Esophagus (tissue), 2 donors: ENCODE results near the gene SP5. TPM values are rescaled to one million over a fixed set of nuclear protein-coding genes. Genes with fewer than 3 reads are reported as not detected.

Experiments
- H3K27ac ChIP-seq, 2 donors: one replicate each; pipeline ENCODE4 v1.5.1; 2013; ENCODE audit warnings: low read depth in 2 of 2, mild to moderate bottlenecking in 2 of 2, inconsistent platforms in 1 of 2, low read length in 1 of 2, moderate library complexity in 1 of 2
- H3K27me3 ChIP-seq, 2 donors: one replicate each; pipeline ENCODE4 v1.6.1; 2013; ENCODE audit warnings: low read length in 2 of 2, control low read depth in 1 of 2, mild to moderate bottlenecking in 1 of 2; ENCODE audit not compliant: insufficient read depth in 2 of 2, control insufficient read depth in 1 of 2
- H3K36me3 ChIP-seq, 2 donors: one replicate each; pipeline ENCODE4 v1.6.1; 2013; ENCODE audit warnings: low read length in 1 of 2; ENCODE audit not compliant: control insufficient read depth in 2 of 2, insufficient read depth in 2 of 2
- H3K4me1 ChIP-seq, 2 donors: one replicate each; pipeline ENCODE4 v1.6.1; 2013; ENCODE audit warnings: low read length in 1 of 2; ENCODE audit not compliant: control insufficient read depth in 2 of 2, insufficient read depth in 2 of 2
- H3K4me3 ChIP-seq, 2 donors: one replicate each; pipeline ENCODE4 v1.5.1; 2013; ENCODE audit warnings: low read length in 2 of 2, mild to moderate bottlenecking in 2 of 2, low read depth in 1 of 2, moderate library complexity in 1 of 2
- H3K9me3 ChIP-seq, 2 donors: one replicate each; pipeline ENCODE4 v1.6.1; 2013; ENCODE audit warnings: mild to moderate bottlenecking in 2 of 2, low read depth in 1 of 2, low read length in 1 of 2, moderate library complexity in 1 of 2; ENCODE audit not compliant: control insufficient read depth in 2 of 2, insufficient read depth in 1 of 2
- WGBS, 2 donors: extraction: QIAGEN DNeasy Blood & Tissue Kit; methylation state at CpG; one replicate each; pipeline ENCODE4 v1.1.7; 2013; 5-methylcytosine and 5-hydroxymethylcytosine counted together
- polyA plus RNA-seq, 2 donors: library from polyadenylated mRNA; stranded (reverse); fragments of 200-250 nt; gene quantifications; one replicate each; pipeline ENCODE4 v1.2.3, GENCODE V29; 2013
- donor health status: healthy with polysubstance abuse.
- donor health status: Bipolar disorder and iron deficiency.

SP5 gene
- polyA plus RNA-seq, 2 donors, result 0.43 to 0.54 TPM

- no peak overlapping the region for H3K27ac ChIP-seq
- peaks cover 16 to 19% of the 10 kb centered on the region in 2 donors for H3K4me1 ChIP-seq
Observed at GRCh38 chr2:170715932-170716777, 1.0 kb downstream of the SP5 start.

GRCh38 chr2:170716851-170717598 lies 1.9 kb downstream of the SP5 start:
- Histone ChIP-seq H3K4me1 (peaks cover 14 to 19% of the 10 kb centered on the region in 2 donors), H3K4me3 (peak overlapping the region; percentile 17 to 71), H3K36me3 (no peaks in the 10 kb centered on the region), H3K9me3 (peaks cover 3 to 6% of the 10 kb centered on the region in 2 donors), H3K27me3 (peaks cover 0 to 21% of the 10 kb centered on the region in 2 donors), H3K27ac (no peak overlapping the region)
- WGBS, 2 donors, result 27 to 33% methylated on average over 62 to 74 of the region's 74 CpGs

More at GRCh38 chr2:170715932-170716777, 1.0 kb downstream of the SP5 start:
- peak overlapping the region; percentile 57 to 71 for H3K4me3 ChIP-seq
- peaks cover 3 to 6% of the 10 kb centered on the region in 2 donors for H3K9me3 ChIP-seq
- 6 to 9% methylated on average over 71 to 95 of the region's 95 CpGs for WGBS, 2 donors
- peaks cover 0 to 25% of the 10 kb centered on the region in 2 donors for H3K27me3 ChIP-seq
- H3K36me3 ChIP-seq, result no peaks in the 10 kb centered on the region

DNA sequence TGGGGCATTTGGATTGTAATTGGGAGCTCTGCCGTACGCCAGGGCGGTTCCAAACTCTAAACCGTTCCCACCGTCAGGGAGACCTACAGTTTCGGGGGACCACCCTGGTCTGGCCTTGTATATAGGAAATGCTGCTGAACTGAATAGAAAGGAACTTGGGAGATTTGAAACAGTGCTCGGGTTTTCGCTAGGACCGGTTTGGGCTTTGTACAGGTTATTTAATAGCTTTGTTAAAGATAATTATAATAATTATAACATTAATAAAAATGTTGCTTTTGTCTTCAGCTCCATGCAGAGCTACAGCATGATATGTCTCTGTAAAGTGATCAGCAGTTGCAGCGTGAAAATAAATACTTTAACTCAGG lies 2.4 kb downstream of the SP5 start:
- Histone ChIP-seq H3K4me1 (peaks cover 13 to 19% of the 10 kb centered on the region in 2 donors), H3K27ac (no peak overlapping the region), H3K27me3 (peaks cover 0 to 15% of the 10 kb centered on the region in 2 donors), H3K36me3 (no peaks in the 10 kb centered on the region), H3K9me3 (peaks cover 3 to 6% of the 10 kb centered on the region in 2 donors), H3K4me3 (no peak overlapping the region)
- 45 to 60% methylated on average over 10 of the region's 10 CpGs for WGBS, 2 donors

DNA sequence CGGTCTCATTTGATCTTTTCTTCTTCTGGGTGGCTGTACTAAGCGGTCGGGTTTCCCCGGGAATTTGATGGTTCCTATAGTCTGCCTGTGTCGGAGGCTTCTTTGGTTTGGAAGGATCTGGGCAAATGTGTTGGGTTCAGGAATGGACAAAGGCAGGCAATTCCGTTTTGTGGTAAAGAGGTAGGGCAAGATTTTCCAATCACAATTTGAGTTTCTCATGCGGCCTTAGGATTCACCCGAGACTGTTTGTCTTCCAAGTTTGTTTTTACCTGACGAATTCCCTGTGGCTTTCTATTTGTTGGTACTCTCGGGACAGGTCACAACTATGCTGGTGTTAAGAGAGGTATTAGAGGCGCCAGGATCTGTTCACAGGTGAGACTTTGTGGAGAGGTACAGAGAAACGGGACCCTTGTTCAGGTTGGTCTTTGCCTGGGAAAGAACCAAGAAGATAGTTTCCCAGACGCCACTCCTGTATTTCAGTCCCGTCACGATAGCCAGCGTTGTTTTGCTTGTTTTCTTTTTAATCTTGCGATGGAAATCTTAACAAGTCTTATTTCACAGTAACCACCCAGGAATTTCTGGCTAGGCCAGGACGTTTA lies 3.0 kb downstream of the SP5 start:
- no peak overlapping the region for H3K4me3 ChIP-seq
- no peaks in the 10 kb centered on the region for H3K36me3 ChIP-seq
- H3K27me3 ChIP-seq, result peaks cover 0 to 15% of the 10 kb centered on the region in 2 donors
- 46 to 59% methylated on average over 18 of the region's 18 CpGs for WGBS, 2 donors
- peaks cover 11 to 19% of the 10 kb centered on the region in 2 donors for H3K4me1 ChIP-seq
- peaks cover 3 to 6% of the 10 kb centered on the region in 2 donors for H3K9me3 ChIP-seq
- no peak overlapping the region for H3K27ac ChIP-seq

DNA sequence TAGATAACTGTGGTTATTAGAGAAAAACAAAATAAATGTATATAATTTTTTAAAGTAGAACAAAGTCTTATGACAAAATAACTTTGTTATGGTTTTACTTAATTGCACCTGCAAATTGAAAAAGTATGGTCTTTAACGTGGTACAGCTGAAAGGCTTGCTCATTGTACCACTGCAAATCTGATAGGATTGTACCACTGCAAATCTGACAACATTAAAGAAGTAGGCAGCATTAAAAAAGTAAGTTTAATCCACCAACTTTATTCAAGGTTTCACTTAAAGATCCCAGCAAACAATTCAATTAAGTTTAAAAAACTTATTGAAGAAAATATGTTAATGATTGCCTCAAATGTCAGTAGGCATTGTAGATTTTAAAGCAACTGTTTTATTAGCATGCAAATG lies 4.7 kb downstream of the SP5 start:
- Histone ChIP-seq H3K36me3 (no peaks in the 10 kb centered on the region), H3K9me3 (peaks cover 3 to 6% of the 10 kb centered on the region in 2 donors), H3K4me1 (peaks cover 3 to 11% of the 10 kb centered on the region in 2 donors), H3K27ac (no peak overlapping the region), H3K27me3 (peaks cover 0 to 15% of the 10 kb centered on the region in 2 donors), H3K4me3 (no peak overlapping the region)
- 47 to 53% methylated on average over 1 of the region's 1 CpG for WGBS, 2 donors

DNA sequence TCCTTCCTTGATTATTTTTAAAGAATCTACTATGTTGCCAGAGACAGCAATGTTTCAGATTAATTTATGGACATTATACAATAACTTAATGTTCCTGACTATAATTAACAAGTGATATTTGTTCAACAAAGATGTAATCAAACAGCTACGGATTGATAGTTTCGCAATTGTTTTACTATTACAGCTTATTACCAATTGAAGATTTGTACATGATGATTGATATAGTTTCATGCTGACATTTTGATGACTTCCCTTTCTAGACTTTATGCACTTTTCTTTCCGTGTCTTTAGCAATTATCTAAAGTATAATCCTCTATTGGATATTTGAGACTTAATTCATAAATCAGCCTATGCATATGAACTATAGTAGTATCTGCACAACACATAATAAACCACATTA lies 6.5 kb downstream of the SP5 start:
- Histone ChIP-seq H3K9me3 (peaks cover 0 to 6% of the 10 kb centered on the region in 2 donors), H3K27me3 (peaks cover 0 to 13% of the 10 kb centered on the region in 2 donors), H3K27ac (no peak overlapping the region), H3K4me1 (peaks cover 0 to 4% of the 10 kb centered on the region in 2 donors), H3K4me3 (no peak overlapping the region), H3K36me3 (no peaks in the 10 kb centered on the region)
- WGBS, 2 donors, result 82 to 84% methylated on average over 3 of the region's 3 CpGs

DNA sequence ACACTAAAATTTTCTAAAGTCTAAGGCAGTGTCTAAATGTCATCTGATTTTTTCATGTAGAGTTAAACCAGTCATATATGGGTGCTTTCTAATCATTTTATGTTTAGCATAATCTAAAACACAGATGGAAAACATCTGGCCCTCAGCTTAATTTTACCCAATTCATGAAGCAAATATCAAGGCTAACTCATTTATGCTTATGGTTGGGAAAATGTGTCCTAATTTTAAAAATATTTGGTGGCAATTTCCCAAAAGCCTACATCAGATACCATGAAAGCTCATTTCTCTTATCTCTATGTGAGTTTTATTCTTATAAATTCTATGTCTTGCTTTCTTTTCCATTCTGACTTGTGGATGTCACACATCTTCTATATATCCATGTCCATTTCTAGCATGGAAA lies 7.2 kb downstream of the SP5 start:
- H3K27ac ChIP-seq, result no peak overlapping the region
- no peaks in the 10 kb centered on the region for H3K36me3 ChIP-seq
- no peaks in the 10 kb centered on the region for H3K4me1 ChIP-seq
- peaks cover 0 to 8% of the 10 kb centered on the region in 2 donors for H3K27me3 ChIP-seq
- H3K4me3 ChIP-seq, result no peak overlapping the region
- H3K9me3 ChIP-seq, result peaks cover 0 to 1% of the 10 kb centered on the region in 2 donors

- H3K4me1 ChIP-seq, result no peaks in the 10 kb centered on the region
- 39 to 65% methylated on average over 2 of the region's 2 CpGs for WGBS, 2 donors
- H3K27me3 ChIP-seq, result no peaks in the 10 kb centered on the region
- H3K9me3 ChIP-seq, result peaks cover 0 to 1% of the 10 kb centered on the region in 2 donors
- H3K36me3 ChIP-seq, result no peaks in the 10 kb centered on the region
- H3K27ac ChIP-seq, result no peak overlapping the region
- H3K4me3 ChIP-seq, result no peak overlapping the region
Observed at GRCh38 chr2:170723446-170723958, 8.4 kb downstream of the SP5 start.

DNA sequence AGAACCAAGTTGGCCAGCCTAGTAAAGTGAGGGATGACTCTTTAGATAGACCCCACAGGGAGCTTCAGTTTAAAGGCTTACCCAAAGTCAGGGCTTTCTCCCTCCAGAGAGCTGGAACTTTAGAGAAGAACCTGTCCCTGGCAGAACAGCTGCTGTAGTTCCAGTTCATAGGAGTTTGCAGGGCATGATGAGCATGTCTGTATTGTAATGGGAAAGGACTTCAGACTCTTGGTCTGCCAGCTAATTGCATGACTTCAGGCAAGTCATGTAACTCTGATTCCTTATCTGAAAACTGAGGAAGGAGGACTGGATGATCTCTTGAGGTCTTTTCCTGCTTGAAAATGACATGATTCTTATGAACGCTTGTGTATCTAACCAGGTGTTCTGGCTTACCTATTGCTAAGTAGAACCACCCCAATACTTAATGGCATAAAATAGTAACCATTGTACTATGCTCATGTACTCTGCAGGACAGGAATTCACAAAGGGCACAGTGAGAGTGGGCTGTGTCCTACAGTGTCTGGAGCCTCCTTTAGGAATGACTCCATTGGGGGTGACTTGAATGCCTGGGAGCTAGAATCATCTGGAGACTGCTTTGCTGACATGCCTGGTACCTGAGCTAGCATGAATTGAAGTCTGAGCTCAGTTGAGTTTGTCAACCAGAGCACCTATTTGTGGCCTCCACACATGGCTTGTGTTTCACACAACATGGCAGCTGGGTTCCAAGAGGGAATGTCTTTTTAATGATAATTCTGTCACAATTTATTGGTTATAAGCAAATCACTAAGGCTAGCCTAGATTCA lies 18.9 kb downstream of the SP5 start:
- no peak overlapping the region for H3K27ac ChIP-seq
- H3K9me3 ChIP-seq, result no peaks in the 10 kb centered on the region
- no peaks in the 10 kb centered on the region for H3K27me3 ChIP-seq
- no peak overlapping the region for H3K4me3 ChIP-seq
- H3K4me1 ChIP-seq, result no peaks in the 10 kb centered on the region
- no peaks in the 10 kb centered on the region for H3K36me3 ChIP-seq
- 0 to 42% methylated on average over 1 of the region's 1 CpG for WGBS, 2 donors
